HG02943 (cell line): ENCODE measurements around the gene SPATA13.

Experiments
- ATAC-seq: cut with Tn5 transposase; IDR thresholded peaks from one replicate; pipeline ENCODE4 v1.9.1; 2021; ENCODE audit warnings: mild to moderate bottlenecking, low read depth, moderate library complexity; ENCODE audit not compliant: unreplicated experiment

SPATA13 gene

DNA sequence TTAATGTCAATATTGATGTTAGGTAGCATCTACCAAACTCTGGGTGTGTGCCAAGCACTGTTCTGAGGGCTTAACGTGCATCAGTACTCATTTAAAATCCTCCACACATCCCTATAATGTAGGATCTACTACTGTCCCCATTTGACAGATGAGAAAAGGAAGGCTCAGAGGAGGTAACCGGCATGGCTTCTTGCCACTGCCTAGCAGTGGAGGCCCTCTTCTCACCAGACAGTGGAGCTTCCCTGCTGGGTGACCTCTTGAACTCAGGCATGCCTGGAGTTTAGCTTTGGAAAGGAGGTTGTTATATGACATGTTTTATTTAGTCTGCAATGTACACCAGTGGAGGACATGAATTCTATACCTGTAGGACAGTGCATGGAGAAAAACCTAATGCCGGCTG is 2.1 kb downstream of the SPATA13 start:
- ATAC-seq: no peak

GRCh38 chr13:24165746-24166145 is 5.2 kb downstream of the SPATA13 start:
- ATAC-seq: no peak

DNA sequence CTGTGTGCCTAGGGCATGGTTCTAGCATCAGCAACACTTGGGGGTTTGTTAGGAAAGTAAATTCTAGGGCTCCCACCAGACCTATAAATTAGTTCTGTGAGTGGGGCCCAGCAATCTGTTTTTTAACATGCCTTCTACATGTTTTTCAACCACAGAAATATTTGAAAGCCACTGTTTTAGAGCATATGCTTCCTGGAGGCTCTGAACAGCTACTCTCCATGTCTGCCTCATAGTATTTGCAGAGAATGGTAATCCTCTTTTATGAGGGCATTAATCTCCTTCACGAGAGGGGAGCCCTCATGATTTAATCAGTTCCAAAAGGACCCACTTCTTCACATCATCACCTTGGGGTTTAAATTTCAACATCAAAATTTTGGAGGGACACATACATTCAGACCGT is 6.0 kb downstream of the SPATA13 start:
- no peak for ATAC-seq

GRCh38 chr13:24167666-24168391 is 7.3 kb downstream of the SPATA13 start:
- ATAC-seq: no peak

GRCh38 chr13:24168392-24168750 is 7.9 kb downstream of the SPATA13 start:
- ATAC-seq: no peak

- ATAC-seq: no peak
Measured at GRCh38 chr13:24168979-24169378, 8.5 kb downstream of the SPATA13 start.

DNA sequence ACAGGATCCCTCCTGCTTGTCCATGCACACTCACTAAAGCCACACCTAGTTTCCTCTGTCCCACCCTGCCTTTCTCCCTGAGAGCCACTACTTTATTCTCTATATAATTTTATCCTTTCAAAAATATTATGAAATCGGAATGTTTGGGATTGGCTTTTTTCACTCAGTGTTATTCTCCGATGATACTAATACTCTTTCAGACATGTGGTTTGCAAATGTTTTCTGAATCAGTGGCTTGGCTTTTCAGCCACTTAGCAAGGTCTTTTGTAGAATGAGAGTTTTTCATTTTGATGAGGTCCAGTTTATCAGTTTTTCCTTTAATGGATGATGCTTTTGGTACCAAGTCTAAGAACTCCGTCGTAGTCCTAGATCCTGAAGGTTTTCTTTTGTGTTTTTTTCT is 11.6 kb downstream of the SPATA13 start:
- ATAC-seq: no peak

- ATAC-seq: no peak
Measured at GRCh38 chr13:24173795-24174194, 13.3 kb downstream of the SPATA13 start.

DNA sequence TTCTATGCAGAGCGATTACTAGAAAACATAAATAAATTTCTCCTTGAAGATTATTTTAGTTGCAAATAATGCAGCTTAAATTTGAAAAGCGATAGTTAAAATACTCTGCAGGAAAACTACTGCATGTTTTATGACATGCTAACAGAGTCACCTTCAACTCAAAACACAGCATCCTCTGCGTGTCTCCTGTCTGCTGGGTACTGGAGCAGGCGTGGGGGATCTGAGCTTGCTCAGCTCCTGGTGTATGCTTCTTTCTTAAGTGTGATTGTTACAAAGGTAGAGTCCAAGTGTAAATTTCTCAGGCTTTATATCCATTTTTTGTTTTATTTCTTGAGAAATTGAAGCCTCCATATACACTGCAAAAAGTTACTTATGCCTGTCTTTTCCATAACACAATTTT is 15.3 kb downstream of the SPATA13 start:
- no peak for ATAC-seq

DNA sequence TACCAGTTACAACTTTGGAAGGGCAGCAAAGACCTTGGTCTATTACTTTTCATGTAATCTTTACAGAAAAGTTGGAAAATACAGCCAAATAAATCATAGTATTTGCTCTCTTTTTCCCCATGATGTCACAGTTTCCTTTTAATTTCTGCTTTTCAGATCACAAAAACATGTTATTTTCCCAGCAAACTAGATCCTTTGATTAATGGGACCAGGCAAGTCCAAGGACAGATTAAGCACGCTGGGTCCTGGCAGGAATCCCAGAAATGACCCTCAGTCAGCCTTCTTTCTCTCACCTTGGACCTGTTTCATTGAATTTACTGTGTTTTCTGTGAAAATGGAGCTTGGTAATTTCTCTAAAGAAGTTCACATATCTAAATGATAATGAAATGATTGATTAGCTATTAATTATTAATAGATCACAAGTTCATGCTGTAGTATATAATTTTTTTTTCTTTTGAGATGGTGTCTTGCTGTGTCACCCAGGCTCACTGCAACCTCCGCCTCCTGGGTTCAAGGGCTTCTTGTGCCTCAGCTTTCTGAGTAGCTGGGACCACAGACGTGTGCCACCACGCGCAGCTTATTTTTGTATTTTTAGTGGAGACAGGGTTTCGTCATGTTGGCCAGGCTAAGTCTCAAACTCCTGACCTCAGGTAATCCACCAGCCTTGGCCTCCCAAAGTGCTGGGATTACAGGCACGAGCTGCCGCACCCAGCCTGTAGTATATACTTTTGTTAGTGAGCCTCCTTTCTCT is 16.0 kb downstream of the SPATA13 start:
- no peak for ATAC-seq

DNA sequence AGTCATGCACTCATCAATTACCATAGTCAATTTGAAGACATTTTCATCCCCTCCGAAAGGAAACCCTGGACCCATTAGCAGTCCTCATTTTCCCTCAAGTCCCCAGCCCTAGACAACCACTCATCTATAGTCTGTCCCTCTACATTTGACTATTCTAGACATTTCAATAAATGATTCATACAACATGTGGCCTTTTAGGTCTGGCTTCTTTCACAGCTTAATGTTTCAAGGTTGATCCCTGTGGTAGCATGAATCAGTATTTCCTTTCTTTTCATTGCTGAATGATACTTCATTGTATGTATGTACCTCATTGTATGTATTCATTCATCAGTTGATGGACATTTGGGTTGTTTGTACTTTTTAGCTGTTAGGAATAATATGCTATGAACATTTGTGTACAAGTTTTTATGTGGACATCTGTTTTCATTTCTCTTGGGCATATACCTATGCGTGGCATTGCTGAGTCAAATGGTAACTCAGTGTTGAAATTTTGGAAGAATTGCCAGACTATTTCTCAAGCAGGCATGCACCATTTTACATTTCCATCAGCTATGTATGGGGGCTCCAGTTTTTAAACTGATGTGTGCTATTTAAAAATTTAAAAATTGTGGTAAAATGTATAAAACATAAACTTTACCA is 18.4 kb downstream of the SPATA13 start:
- ATAC-seq: no peak

- ATAC-seq: no peak
Measured at GRCh38 chr13:24179486-24179850, 18.9 kb downstream of the SPATA13 start.

- ATAC-seq: no peak
Measured at GRCh38 chr13:24180750-24181377, 20.3 kb downstream of the SPATA13 start.

- ATAC-seq: no peak
Measured at GRCh38 chr13:24181991-24182702, 21.6 kb downstream of the SPATA13 start.

DNA sequence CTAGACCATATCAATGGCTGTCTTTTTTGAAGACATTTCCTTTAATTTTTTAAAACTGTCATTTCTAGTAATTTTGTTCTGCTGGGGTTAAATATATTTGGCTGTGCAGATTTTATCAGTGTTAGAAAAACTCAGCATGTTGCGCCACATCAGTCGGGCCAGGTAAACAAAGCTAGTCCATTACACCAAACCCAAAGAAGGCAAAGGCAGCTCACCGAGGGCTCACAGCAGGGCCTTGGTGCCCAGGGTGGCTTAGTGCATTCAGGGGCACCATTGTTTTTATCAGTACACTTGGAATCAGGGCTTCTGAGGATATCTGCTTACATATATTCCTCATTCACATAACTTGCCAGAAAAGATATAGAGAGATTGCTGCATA is 22.2 kb downstream of the SPATA13 start:
- no peak for ATAC-seq

DNA sequence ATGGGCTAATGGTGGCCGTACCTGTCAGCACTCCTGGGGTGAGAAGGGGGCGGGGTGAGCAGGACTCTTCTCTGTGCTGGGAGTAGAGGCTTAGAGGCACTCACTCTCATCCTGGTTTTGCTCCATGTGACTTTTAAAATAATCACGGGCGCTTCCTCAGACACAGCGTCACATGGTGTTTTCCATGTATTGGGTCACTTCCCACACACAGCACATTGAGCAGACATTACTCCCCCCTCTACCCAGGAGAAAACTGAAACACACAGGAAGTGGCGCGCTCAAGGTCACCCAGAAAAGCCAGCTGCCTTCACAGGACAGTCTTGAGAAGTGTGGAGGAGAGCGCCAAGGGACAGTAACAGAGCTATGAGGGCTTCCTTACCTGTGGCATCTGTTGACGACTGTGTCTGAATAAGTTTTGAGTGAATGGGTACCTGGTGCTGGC is 23.2 kb downstream of the SPATA13 start:
- ATAC-seq: no peak

GRCh38 chr13:24184265-24184841 is 23.8 kb downstream of the SPATA13 start:
- no peak for ATAC-seq

DNA sequence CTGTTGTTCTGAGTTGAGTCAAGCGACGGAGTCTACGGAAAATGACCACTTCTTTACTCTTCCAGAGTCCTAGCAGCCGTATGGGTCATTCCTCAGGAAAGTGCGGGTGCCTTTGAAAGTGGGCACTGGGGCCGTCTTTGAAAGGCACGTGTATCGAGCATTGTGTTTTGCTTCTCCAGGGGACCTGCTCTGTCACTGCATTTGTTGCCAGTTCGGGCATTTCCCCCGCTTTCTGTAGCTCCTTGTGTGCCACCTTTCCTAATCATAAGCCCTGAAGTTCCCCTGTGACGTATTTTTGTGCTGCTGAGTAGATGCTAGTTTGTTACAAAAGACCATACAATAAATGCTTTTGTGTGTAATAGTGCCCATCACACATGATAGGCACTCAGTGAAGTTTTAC is 24.4 kb downstream of the SPATA13 start:
- no peak for ATAC-seq

DNA sequence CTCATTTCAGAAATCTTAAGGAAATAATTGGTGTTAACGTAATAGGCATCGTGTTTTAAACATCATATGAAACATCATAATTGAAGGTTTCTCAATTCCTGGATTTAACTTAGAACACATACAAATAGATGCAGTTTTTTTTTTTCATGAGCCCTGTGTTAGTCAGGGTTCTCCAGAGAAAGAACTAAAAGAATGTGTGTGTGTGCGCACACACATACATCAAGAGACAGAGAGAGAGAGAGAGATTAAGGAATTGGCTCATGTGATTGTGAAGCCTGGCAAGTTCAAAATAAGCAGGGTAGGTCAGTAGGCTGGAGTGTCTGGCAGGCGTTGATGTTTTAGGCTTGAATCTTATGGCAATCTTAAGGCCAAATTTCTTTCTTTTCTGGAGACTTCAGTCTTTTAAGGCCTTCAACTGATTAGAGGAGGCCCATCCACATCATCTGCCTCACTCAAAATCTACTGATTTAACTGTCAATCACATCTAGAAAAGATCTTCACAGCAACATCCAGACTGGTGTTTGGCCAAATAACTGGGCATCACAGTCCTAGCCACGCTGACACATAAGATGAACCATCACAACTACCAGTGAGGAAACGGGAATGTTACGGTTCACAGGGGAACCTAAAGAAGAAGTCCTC is 25.2 kb downstream of the SPATA13 start:
- no peak for ATAC-seq

DNA sequence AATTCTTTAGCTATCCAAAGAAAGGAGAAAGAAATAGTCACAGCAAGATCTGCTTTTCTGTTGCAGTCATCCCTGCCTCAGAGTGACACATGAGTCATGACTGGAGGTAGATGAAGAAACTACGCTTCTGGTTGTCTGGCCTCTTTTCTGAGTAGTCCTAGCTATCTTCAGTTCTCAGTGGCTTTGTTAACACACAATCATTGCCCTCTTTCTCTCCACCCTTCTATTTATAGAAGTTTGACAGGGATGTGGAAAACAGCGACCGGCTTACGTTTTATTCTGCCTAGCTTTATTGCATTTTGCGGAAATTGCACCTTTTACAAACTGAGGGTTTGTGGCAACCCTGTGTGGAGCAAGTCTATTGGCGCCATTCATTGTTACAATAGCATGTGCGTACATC is 26.7 kb downstream of the SPATA13 start:
- no peak for ATAC-seq
